ENCODE results near the gene PPP1R12B.
"Not testable (repeated sequence)": the region's sequence is repeated elsewhere in the genome, so short reads cannot be mapped to it uniquely, and the experiment has no call there.

PPP1R12B gene

GRCh38 chr1:202561726-202562443 lies 213.4 kb downstream of the PPP1R12B start:
- DNase-seq (ENCODE audit: low spot score): no peak

GRCh38 chr1:202562444-202563060 lies 214.1 kb downstream of the PPP1R12B start:
- DNase-seq (ENCODE audit: low spot score): no peak

- no peak for DNase-seq (ENCODE audit: low spot score)
Observed at GRCh38 chr1:202563818-202564217, 215.3 kb downstream of the PPP1R12B start.

GRCh38 chr1:202564958-202565495 lies 216.5 kb downstream of the PPP1R12B start:
- DNase-seq (ENCODE audit: low spot score): no peak

- no peak for DNase-seq (ENCODE audit: low spot score)
Observed at GRCh38 chr1:202565890-202566602, 217.5 kb downstream of the PPP1R12B start.

- no peak for DNase-seq (ENCODE audit: low spot score)
Observed at GRCh38 chr1:202567738-202568137, 219.2 kb downstream of the PPP1R12B start.

GRCh38 chr1:202568410-202568809 lies 219.9 kb downstream of the PPP1R12B start:
- DNase-seq (ENCODE audit: low spot score): no peak

GRCh38 chr1:202568826-202569225 lies 220.3 kb downstream of the PPP1R12B start:
- DNase-seq (ENCODE audit: low spot score): no peak

- DNase-seq (ENCODE audit: low spot score): no peak
Observed at GRCh38 chr1:202569393-202570322, 221.2 kb downstream of the PPP1R12B start.

GRCh38 chr1:202571719-202572339 lies 223.3 kb downstream of the PPP1R12B start:
- peak; percentile 14 for DNase-seq (ENCODE audit: low spot score)

GRCh38 chr1:202572867-202573266 lies 224.4 kb downstream of the PPP1R12B start:
- DNase-seq (ENCODE audit: low spot score): no peak

- no peak for DNase-seq (ENCODE audit: low spot score)
Observed at GRCh38 chr1:202575918-202576653, 227.6 kb downstream of the PPP1R12B start.

- DNase-seq (ENCODE audit: low spot score): no peak
Observed at GRCh38 chr1:202576816-202577215, 228.3 kb downstream of the PPP1R12B start.

- DNase-seq (ENCODE audit: low spot score): no peak
Observed at GRCh38 chr1:202577381-202577780, 228.9 kb downstream of the PPP1R12B start.

GRCh38 chr1:202578001-202578504 lies 229.6 kb downstream of the PPP1R12B start:
- no peak for DNase-seq (ENCODE audit: low spot score)

- no peak for DNase-seq (ENCODE audit: low spot score)
Observed at GRCh38 chr1:202578565-202578964, 230.1 kb downstream of the PPP1R12B start.

GRCh38 chr1:202579806-202580205 lies 231.3 kb downstream of the PPP1R12B start:
- DNase-seq (ENCODE audit: low spot score): no peak

GRCh38 chr1:202580619-202581018 lies 232.1 kb downstream of the PPP1R12B start:
- DNase-seq (ENCODE audit: low spot score): no peak

GRCh38 chr1:202582350-202582749 lies 233.9 kb downstream of the PPP1R12B start:
- DNase-seq (ENCODE audit: low spot score): not testable (repeated sequence)
